Measurements from ENCODE around the gene MYO1A.
"Not testable (repeated sequence)": the region's sequence is repeated elsewhere in the genome, so short reads cannot be mapped to it uniquely, and the experiment has no call there.

Gene MYO1A

DNA sequence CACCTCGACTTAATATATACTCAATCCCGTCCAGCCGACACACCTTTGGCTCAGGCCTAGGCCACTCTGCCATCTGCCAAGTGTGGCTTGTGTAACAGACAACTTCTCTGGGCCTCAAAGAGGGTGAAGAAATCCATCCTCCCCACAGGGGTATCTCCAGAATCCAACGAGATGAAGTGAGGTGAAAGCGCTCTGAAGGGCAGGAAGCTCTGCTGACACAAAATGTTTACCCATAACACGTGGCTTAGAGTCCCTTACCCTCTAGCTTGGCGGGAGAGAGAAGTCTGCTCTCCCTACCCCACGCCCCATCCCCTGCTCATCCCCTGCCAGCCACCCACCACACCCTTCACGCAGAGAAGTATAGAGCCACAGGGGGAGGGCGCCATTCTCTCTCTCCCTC is 56.6 kb downstream of the MYO1A start:
- Mint-ChIP-seq H3K4me1 (ENCODE audit: low read depth) (peaks cover 12% of the 10 kb centered on the region), H3K27me3 (ENCODE audit: low read depth) (peaks cover 7% of the 10 kb centered on the region), H3K4me3 (no peak overlapping the region), H3K36me3 (ENCODE audit: low read depth) (peaks cover 8% of the 10 kb centered on the region), H3K9me3 (no peaks in the 10 kb centered on the region), H3K27ac (no peak overlapping the region)
- no peak for DNase-seq (ENCODE audit: low spot score)

DNA sequence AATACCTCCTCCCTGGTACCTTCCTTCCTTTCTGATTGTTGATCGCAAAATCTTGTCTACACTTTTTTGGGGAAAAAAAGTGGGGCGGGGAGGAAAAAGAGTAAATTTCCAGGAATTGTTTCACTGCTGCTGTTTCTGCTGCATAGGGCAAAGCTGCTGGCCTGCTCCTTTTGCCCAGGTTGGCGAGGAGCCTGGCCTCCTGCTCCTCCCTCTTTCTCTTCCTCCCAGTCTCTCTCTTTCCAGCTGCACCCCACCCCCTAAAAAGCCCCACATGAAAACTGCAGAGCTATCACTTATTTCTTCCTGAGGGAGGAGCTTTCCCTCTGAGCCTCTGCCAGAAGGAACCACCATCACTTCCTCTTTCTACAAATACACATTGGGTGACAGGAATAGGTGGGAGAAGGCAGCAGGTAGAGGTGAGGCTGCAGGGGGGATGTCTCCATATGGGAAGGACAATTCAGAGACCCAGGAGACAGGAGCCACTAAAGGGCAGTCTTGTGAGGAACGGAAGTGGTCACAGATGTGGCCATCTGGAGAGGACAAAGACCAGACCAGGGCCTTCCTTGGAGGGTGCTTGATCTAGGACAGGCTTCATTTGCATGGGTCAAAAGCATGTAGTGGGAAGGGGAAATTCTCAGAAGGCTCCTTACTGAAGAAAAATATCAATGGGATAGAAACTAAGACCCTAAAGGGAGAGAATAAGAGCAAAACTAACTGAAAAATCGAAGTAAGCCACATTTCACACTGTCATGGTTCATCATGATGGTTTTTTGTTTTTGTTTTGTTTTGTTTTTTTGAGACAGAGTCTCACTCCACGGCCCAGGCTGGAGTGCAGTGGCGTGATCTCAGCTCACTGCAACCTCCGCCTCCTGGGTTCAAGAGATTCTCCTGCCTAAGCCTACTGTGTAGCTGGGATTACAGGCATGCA is 58.3 kb downstream of the MYO1A start:
- peaks cover 10% of the 10 kb centered on the region for H3K27me3 Mint-ChIP-seq (ENCODE audit: low read depth)

DNA sequence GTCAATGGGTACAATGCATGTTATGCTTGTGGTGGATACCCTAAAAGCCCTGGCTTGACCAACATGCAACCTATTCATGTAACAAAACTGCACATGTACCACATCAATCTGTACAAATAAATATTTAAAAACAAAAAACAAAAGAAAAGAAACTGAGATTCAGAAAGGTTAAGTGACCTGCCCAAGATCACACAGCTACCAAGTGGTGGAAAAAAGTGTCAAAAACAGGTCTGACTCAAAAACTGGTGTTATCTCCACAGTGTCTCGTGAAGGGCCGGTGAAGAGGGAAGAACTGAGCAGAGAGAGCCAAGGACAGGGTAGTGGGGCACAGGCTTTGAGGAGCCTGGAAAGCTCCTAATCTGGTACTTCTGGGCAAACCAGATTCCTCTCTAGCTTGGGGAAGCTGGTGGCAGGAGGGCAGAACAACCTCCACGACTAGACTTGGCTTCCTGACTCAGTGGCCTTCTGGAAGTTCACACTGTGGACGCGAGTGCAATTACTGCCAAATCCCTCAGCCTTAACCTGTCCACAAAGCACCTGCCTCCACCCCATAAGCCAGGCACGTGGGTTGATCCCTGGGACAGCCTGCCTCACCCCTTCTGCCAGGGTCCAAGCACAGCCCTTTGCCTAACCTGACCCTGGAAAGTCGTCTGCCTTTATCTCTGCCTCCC is 59.1 kb downstream of the MYO1A start:
- DNase-seq (ENCODE audit: low spot score) = no peak
- H3K27ac Mint-ChIP-seq = no peak overlapping the region
- H3K4me3 Mint-ChIP-seq = no peak overlapping the region
- peaks cover 11% of the 10 kb centered on the region for H3K4me1 Mint-ChIP-seq (ENCODE audit: low read depth)
- no peaks in the 10 kb centered on the region for H3K9me3 Mint-ChIP-seq
- H3K36me3 Mint-ChIP-seq (ENCODE audit: low read depth) = peaks cover under 1% of the 10 kb centered on the region
- H3K27me3 Mint-ChIP-seq (ENCODE audit: low read depth) = peaks cover 10% of the 10 kb centered on the region

More for the DNA sequence above, 58.3 kb downstream of the MYO1A start:
- no peak for DNase-seq (ENCODE audit: low spot score)
- Mint-ChIP-seq H3K27ac (peak overlapping the region; percentile 29), H3K4me1 (ENCODE audit: low read depth) (peaks cover 12% of the 10 kb centered on the region), H3K4me3 (no peak overlapping the region), H3K36me3 (ENCODE audit: low read depth) (peaks cover 3% of the 10 kb centered on the region), H3K9me3 (no peaks in the 10 kb centered on the region)

DNA sequence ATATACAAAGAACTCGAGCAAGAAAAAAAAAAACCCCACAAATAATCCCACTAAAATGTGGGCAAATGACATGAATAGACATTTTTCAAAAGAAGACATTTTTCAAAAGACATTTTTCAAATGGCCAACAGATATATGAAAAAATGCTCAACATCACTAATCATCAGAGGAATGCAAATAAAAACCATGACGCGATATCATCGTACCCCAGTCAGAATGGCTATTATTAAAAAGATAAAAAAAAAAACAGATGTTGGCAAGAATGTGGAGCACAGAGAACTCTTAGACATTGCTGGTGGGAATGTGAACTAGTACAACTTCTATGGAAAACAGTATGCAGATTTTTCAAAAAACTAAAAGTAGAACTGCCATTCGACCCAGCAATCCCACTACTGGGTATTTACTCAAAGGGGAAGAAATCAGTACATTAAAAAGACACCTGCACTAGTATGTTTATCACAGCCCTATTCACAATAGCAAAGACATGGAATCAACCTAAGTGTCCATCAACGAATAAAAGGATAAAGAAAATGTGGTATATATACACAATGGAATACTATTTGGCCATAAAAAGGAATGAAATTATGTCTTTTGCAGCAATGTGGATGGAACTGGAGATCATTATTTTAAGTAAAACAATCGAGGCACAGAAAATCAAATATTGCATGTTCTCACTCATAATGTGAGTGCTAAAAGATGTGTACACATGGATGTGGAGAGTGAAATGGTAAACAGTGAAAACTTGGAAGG is 59.9 kb downstream of the MYO1A start:
- no peaks in the 10 kb centered on the region for H3K9me3 Mint-ChIP-seq
- peaks cover 10% of the 10 kb centered on the region for H3K27me3 Mint-ChIP-seq (ENCODE audit: low read depth)
- peaks cover 11% of the 10 kb centered on the region for H3K4me1 Mint-ChIP-seq (ENCODE audit: low read depth)
- no peak overlapping the region for H3K27ac Mint-ChIP-seq
- H3K36me3 Mint-ChIP-seq (ENCODE audit: low read depth) = no peaks in the 10 kb centered on the region
- H3K4me3 Mint-ChIP-seq = no peak overlapping the region
- DNase-seq (ENCODE audit: low spot score) = no peak

DNA sequence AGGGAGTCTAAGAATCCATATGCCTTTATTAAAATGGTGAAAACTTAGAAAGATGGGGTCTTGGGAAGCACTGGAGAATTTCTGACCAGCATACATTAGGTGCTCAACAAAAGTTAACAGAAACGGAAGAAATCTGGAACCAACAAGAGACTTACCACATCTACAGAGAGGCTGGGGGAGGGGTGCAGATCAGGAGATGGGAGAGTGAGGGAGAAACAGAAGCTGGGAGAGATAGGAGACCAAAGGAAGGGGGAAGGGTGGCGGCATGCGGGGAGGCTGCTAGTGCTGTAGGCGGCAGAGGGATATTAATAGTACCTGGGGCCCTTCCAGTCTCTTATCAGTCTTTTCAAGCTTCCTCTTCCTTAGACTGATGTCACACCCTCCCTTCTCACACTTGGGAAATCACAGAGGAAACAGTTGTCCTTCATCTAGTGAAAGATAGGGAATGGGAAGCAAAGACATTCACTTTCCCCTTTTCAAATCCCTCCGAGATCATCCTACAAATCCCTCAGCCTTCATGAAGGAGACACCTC is 61.7 kb downstream of the MYO1A start:
- no peaks in the 10 kb centered on the region for H3K36me3 Mint-ChIP-seq (ENCODE audit: low read depth)
- H3K27me3 Mint-ChIP-seq (ENCODE audit: low read depth) = peaks cover 10% of the 10 kb centered on the region
- DNase-seq (ENCODE audit: low spot score) = no peak
- peaks cover 11% of the 10 kb centered on the region for H3K4me1 Mint-ChIP-seq (ENCODE audit: low read depth)
- H3K9me3 Mint-ChIP-seq = no peaks in the 10 kb centered on the region
- H3K27ac Mint-ChIP-seq = no peak overlapping the region
- no peak overlapping the region for H3K4me3 Mint-ChIP-seq

DNA sequence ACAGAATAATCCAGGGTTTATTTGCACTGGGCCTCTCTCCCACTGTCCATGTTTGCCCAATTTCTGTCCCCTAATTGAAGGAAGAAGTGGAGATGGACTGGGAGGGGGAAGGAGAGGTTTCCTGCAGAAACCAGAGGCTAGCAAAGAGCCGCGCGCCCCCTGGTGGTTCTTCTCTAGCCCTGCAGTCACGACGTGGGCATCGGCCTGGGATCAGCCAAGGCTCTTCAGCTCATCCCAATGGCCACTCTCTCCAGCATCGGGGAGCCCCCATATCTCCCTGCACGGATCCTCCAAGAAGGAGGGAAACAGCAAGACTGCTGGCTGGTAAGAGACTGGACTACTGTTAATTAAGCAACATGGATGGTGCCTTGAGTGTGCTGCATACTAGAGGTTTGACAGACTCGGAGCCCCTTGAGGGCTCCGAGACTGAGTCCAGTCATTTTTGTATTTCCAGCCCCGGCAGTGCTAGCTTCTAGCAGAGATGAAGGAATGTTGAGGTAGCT is 62.3 kb downstream of the MYO1A start:
- Mint-ChIP-seq H3K27ac (no peak overlapping the region), H3K9me3 (no peaks in the 10 kb centered on the region), H3K36me3 (ENCODE audit: low read depth) (no peaks in the 10 kb centered on the region), H3K27me3 (ENCODE audit: low read depth) (peaks cover 10% of the 10 kb centered on the region), H3K4me1 (ENCODE audit: low read depth) (peaks cover 11% of the 10 kb centered on the region), H3K4me3 (peak overlapping the region; percentile 14)
- DNase-seq (ENCODE audit: low spot score) = peak; percentile 48

DNA sequence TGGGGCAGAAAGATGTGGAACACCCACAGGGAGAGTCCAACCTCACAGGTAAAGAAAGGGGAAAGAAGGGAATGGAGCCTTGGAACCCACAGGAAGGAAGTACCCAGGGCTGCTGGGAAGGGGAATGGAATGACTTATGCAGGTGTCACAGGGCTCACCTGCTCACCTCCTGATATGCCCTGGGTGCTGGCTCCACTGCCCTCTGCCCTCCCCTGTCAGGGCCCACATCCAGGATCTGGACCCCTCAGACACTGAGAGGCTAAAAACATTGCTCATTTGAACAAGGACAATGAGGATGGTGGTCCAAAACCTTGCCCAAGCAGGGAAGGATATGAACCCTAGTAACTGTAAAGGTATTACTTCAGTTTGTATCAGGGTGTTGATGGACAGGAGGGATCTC is 62.9 kb downstream of the MYO1A start:
- no peak for DNase-seq (ENCODE audit: low spot score)

DNA sequence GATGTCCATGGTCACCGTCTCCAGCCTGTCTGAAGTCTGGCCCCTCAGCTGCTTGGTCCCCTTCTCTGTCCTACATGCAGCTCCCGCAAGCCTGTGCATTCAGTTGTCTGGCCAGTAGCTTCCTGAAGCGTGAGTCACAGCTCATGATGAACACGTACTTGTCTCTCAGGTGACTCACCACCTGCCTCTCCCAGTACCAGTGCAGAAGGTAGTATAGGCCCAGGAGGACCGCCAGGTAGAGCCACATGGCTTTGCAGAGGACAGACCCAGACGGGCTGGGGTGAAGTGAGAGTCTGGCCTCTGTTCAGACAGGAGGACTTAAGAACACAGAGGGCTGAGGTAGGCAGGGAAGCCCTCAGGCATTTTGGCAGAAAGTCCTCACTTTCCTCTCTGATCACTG is 64.2 kb downstream of the MYO1A start:
- not testable (repeated sequence) for H3K9me3 Mint-ChIP-seq; DNase-seq (ENCODE audit: low spot score); H3K36me3 Mint-ChIP-seq (ENCODE audit: low read depth); H3K4me3 Mint-ChIP-seq; H3K27ac Mint-ChIP-seq; H3K4me1 Mint-ChIP-seq (ENCODE audit: low read depth)
- H3K27me3 Mint-ChIP-seq (ENCODE audit: low read depth) = peaks cover 10% of the 10 kb centered on the region

More for the DNA sequence above, 62.9 kb downstream of the MYO1A start:
- H3K9me3 Mint-ChIP-seq = no peaks in the 10 kb centered on the region
- H3K27ac Mint-ChIP-seq = no peak overlapping the region
- peak overlapping the region; percentile 14 for H3K4me3 Mint-ChIP-seq
- peaks cover 10% of the 10 kb centered on the region for H3K27me3 Mint-ChIP-seq (ENCODE audit: low read depth)
- no peaks in the 10 kb centered on the region for H3K36me3 Mint-ChIP-seq (ENCODE audit: low read depth)
- peaks cover 11% of the 10 kb centered on the region for H3K4me1 Mint-ChIP-seq (ENCODE audit: low read depth)

DNA sequence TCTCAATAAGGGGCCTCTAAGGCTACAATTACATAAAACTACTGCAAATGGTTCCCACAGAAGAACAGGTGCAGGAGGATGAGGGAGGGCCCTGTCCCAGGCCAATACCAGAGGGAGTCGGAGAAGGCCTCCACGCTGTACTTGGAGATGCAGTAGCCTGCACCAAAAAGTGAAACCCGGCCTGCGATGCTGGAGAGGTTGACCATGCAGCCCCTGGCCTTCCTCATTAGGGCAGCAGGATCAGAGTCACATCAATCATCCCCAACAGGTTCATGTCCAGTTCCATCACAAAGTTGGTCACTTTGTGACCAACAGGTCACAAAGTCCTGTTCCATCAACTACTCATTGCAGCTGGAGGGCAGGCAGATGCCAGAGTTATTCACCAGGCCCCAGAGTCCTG is 66.5 kb downstream of the MYO1A start:
- H3K27ac Mint-ChIP-seq = no peak overlapping the region
- H3K36me3 Mint-ChIP-seq (ENCODE audit: low read depth) = no peaks in the 10 kb centered on the region
- H3K9me3 Mint-ChIP-seq = no peaks in the 10 kb centered on the region
- DNase-seq (ENCODE audit: low spot score) = no peak
- peaks cover 4% of the 10 kb centered on the region for H3K27me3 Mint-ChIP-seq (ENCODE audit: low read depth)
- H3K4me3 Mint-ChIP-seq = no peak overlapping the region
- peaks cover 6% of the 10 kb centered on the region for H3K4me1 Mint-ChIP-seq (ENCODE audit: low read depth)

DNA sequence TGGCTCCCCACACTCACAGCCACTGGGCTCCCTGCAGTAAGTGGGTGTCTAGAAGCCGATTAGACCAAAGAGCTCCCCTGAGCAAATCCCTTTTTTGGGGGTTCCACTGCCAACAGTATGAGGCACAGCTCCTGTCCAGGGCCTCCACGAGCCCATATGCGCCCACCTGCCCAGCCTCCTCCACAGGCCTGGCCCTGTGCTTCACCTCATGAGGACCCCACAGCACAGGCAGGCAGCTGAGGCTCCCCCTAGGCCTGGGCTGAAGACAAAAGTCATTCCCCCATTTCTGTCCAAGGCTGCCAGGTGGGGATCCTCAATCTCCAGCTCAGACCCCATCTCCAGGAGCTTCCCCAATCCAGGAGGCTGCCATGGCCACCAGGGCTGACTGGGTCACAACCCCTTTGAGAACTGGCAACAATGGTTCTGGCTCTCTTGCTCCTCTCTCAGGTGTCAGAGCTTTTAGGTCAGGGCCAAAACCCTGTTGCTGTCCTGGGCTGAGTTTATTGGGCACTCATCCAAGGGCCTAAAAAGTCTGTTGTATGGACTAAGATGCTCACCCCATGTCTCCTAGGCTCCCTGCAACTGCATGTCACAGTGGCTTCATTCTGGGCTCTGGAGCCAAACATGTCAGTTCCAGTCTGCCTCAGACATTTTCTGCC is 67.2 kb downstream of the MYO1A start:
- not testable (repeated sequence) for H3K27me3 Mint-ChIP-seq (ENCODE audit: low read depth); H3K27ac Mint-ChIP-seq; H3K9me3 Mint-ChIP-seq

DNA sequence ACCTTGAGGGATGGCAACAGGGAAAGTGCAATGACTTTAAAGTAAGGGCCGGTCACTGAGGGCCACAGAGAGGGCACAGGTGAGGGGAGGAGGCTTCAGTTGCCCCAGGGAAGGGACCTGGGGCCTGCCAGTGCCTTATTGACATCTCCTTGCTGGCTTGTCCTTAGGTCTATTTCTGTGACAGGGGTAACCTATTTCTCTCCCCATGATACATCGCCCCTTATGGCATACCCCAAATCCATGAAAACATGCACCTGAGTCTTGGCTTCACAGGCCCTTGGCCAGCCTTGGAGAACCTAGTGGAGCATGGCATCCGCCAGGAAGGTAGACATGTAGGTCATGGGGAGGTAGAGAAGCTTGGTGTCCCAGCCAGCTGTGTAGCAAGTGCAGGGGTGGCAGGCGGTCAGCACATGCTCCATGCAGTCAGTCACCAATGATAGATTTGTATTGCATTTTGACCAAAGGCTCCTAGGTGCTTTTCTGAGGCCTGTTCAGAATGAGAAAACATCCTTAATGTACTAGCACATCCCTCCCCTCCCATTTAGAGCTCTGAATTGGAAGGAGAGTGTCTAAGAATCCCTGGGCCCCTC is 68.9 kb downstream of the MYO1A start:
- no peak for DNase-seq (ENCODE audit: low spot score)
- Mint-ChIP-seq H3K36me3 (ENCODE audit: low read depth) (no peaks in the 10 kb centered on the region), H3K27me3 (ENCODE audit: low read depth) (no peaks in the 10 kb centered on the region), H3K4me1 (ENCODE audit: low read depth) (no peaks in the 10 kb centered on the region), H3K27ac (no peak overlapping the region), H3K9me3 (no peaks in the 10 kb centered on the region), H3K4me3 (no peak overlapping the region)

More for the DNA sequence above, 67.2 kb downstream of the MYO1A start:
- not testable (repeated sequence) for DNase-seq (ENCODE audit: low spot score); H3K4me3 Mint-ChIP-seq; H3K36me3 Mint-ChIP-seq (ENCODE audit: low read depth); H3K4me1 Mint-ChIP-seq (ENCODE audit: low read depth)

DNA sequence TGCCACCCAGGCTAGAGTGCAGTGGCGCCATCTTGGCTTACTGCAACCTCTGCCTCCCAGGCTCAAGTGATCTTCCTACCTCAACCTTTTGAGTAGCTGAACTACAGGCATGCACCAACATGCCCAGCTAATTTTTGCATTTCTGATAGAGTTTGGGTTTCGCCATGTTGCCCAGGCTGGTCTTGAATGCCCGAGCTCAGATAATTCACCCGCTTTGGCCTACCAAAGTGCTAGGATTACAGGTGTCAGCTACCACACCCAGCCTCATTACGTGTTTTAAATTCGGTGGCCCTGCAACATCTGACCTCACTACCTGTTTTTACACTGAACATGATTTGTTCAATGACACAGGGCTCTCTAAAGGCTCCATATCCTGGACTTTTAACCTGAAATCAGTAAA is 69.7 kb downstream of the MYO1A start:
- Mint-ChIP-seq H3K27ac (no peak overlapping the region), H3K4me1 (ENCODE audit: low read depth) (no peaks in the 10 kb centered on the region), H3K36me3 (ENCODE audit: low read depth) (no peaks in the 10 kb centered on the region), H3K4me3 (no peak overlapping the region), H3K27me3 (ENCODE audit: low read depth) (no peaks in the 10 kb centered on the region), H3K9me3 (no peaks in the 10 kb centered on the region)
- no peak for DNase-seq (ENCODE audit: low spot score)

DNA sequence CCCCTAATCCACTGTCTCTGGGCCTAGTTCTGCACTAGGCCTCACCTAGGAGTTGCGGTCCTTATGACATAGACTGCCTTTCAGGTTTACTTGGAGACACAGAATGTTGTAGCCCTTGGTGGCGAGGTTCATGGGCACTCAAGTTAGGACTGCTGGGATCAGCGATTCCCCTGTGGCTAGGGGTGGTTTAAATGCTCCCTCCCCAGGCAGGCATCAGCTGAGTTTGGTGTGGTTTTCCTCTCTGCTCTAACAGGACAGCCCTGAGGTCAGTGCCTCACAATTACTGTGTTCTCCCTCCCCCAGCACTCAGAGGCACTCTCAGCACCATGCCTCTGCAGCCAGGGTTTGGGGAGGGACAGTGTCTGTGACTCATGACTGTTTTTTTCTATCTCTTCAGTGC is 70.3 kb downstream of the MYO1A start:
- no peak overlapping the region for H3K4me3 Mint-ChIP-seq
- H3K27me3 Mint-ChIP-seq (ENCODE audit: low read depth) = no peaks in the 10 kb centered on the region
- no peaks in the 10 kb centered on the region for H3K4me1 Mint-ChIP-seq (ENCODE audit: low read depth)
- H3K27ac Mint-ChIP-seq = no peak overlapping the region
- no peaks in the 10 kb centered on the region for H3K36me3 Mint-ChIP-seq (ENCODE audit: low read depth)
- DNase-seq (ENCODE audit: low spot score) = no peak
- H3K9me3 Mint-ChIP-seq = no peaks in the 10 kb centered on the region

All from T-helper 2 cell treated with Interferon-gamma antibody and Interleukin-4, amounts not matched to agents 5 μg/mL and 100 μg/mL, for 36 hours (primary cell).